ENCODE results near the gene ABHD15. TPM values are rescaled to one million over a fixed set of nuclear protein-coding genes. Genes with fewer than 3 reads are reported as not detected.
A peak's percentile ranks its signal among the peaks of the same experiment; 100 is the strongest.

Gene ABHD15
- total RNA-seq, 2 donors from 2014 or later, result 9.2 to 11.9 TPM

DNA sequence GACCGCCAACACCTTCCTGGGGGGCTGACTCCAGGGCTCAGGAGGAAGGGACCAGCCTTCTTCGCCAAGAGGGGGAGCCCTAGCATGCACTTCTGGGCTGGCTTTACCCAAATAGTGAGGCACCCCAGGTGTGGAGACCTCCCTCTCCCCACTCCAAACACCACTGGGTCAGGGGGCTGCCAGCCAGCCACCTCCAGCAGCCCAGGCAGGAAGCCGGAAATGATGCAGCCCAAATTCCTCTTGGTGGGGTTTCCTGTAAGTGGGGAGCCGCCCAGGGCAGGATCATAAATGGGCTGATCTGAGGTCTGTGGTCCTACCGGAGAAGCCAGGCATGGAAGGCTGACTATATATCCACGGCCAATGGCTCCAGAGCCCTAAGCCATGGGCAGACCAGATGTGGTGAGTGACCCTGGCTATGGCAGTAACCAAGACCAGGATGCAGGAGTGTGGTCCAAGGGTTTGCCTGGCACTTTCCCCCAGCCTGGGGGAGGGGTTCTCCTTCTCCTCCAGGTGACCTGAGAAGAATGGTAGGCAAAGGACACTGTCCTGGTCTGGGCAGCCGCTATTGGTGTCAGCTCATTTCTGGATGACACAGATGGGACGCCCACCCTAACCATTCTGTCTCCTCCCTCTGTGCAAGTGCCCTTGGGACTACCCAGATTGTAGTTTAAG lies 18.4 kb upstream of the ABHD15 start:
- H3K4me1 ChIP-seq, result peaks cover 24% of the 10 kb centered on the region

DNA sequence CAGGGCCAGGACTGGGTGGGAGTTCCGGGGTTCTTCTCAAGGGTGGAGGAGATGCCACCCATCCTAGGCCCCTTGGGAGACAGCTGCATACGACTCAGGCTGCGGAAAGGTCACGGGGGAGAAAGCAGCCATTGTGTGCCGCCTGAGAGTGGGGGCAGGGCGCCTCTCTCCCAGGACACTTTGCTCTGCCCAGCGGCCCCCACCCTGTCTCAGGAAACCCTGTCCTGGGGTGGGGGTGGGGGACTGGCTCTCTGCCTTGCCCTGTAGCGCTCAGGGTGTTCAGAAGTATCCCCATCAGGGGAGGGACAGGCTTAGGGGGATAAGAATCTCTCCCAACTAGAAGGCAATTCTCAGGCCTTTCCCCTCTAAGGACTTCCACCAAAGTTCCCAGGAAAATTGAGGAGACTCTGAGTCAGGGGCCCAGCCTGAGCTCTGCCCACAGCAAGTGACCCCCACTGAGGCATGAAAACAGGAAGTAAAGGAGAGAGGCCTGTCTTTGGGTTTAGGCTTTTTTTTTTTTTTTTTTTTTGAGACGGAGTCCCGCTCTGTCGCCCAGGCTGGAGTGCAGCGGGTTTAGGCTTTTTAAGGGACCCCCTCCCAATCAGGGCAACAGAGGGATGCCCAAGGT lies 17.7 kb upstream of the ABHD15 start:
- intact Hi-C loops (cut with DNase I), result no loop called here
- 77 to 84% methylated on average over 6 to 9 of the region's 12 CpGs for WGBS, 2 donors
- DNase-seq (peak in 1 of 4 donors; percentile 13), ATAC-seq (no peak)
- Histone ChIP-seq H3K4me1 (peaks cover 18% of the 10 kb centered on the region), H3K36me3 (replicated peaks in 1 of 2; ENCODE audit: insufficient read depth in 1 of 2, low read depth in 2 of 2) (no peaks in the 10 kb centered on the region), H3K4me3 (no peak overlapping the region), H3K9me3 (no peaks in the 10 kb centered on the region), H3K27me3 (no peaks in the 10 kb centered on the region), H3K27ac (peak overlapping the region in 2 of 4 donors; percentile 27 to 43)
- TF ChIP-seq POLR2A (IDR thresholded peaks at IDR 0.05), result no peak
- TF ChIP-seq, protein P1, sequence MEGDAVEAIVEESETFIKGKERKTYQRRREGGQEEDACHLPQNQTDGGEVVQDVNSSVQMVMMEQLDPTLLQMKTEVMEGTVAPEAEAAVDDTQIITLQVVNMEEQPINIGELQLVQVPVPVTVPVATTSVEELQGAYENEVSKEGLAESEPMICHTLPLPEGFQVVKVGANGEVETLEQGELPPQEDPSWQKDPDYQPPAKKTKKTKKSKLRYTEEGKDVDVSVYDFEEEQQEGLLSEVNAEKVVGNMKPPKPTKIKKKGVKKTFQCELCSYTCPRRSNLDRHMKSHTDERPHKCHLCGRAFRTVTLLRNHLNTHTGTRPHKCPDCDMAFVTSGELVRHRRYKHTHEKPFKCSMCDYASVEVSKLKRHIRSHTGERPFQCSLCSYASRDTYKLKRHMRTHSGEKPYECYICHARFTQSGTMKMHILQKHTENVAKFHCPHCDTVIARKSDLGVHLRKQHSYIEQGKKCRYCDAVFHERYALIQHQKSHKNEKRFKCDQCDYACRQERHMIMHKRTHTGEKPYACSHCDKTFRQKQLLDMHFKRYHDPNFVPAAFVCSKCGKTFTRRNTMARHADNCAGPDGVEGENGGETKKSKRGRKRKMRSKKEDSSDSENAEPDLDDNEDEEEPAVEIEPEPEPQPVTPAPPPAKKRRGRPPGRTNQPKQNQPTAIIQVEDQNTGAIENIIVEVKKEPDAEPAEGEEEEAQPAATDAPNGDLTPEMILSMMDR (IDR thresholded peaks at IDR 0.05), result no peak

More for the DNA sequence above, 18.4 kb upstream of the ABHD15 start:
- intact Hi-C loops (cut with DNase I), result no loop called here
- TF ChIP-seq POLR2A (IDR thresholded peaks at IDR 0.05), result peak in 1 of 3 donors; percentile 29
- TF ChIP-seq, protein P1 (IDR thresholded peaks at IDR 0.05), result no peak
- ATAC-seq, result no peak
- 65 to 83% methylated on average over 4 to 7 of the region's 8 CpGs for WGBS, 2 donors
- H3K27me3 ChIP-seq, result no peaks in the 10 kb centered on the region
- H3K27ac ChIP-seq, result peak overlapping the region in 2 of 4 donors; percentile 27 to 43
- H3K36me3 ChIP-seq (replicated peaks in 1 of 2; ENCODE audit: insufficient read depth in 1 of 2, low read depth in 2 of 2), result no peaks in the 10 kb centered on the region
- no peak overlapping the region for H3K4me3 ChIP-seq
- peak in 1 of 4 donors; percentile 19 for DNase-seq
- no peaks in the 10 kb centered on the region for H3K9me3 ChIP-seq

GRCh38 chr17:29583324-29584248 lies 16.7 kb upstream of the ABHD15 start:
- Histone ChIP-seq H3K36me3 (replicated peaks in 1 of 2; ENCODE audit: insufficient read depth in 1 of 2, low read depth in 2 of 2) (no peaks in the 10 kb centered on the region), H3K27me3 (no peaks in the 10 kb centered on the region), H3K4me1 (peaks cover 15% of the 10 kb centered on the region), H3K27ac (no peak overlapping the region), H3K4me3 (no peak overlapping the region), H3K9me3 (no peaks in the 10 kb centered on the region)
- intact Hi-C loops (cut with DNase I), result no loop called here
- TF ChIP-seq, protein P1 (IDR thresholded peaks at IDR 0.05), result no peak
- TF ChIP-seq POLR2A (IDR thresholded peaks at IDR 0.05), result no peak
- DNase-seq, result peak in 1 of 4 donors; percentile 24
- no peak for ATAC-seq
- 84 to 91% methylated on average over 11 to 16 of the region's 16 CpGs for WGBS, 2 donors

DNA sequence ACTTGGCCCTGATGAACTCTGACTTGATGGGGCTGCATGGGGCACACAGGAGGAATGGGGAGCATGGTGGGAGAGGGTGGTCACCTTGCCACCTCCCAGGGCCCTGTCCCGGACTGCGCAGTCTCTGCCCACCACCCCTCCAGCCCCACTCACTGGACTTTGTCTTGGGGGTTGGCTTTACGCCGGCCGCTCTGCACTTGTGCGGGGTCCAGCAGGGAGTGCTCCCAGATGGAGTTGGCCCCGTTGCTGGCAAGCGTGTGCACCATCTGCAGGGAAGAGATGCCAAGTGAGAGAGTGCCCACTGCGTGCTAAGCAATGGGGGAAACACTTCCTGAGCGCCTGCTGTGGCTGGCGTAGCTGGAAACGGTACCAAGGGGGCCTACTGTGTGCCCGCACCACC lies 15.9 kb upstream of the ABHD15 start:
- no peak for DNase-seq
- Histone ChIP-seq H3K27ac (no peak overlapping the region), H3K9me3 (no peaks in the 10 kb centered on the region), H3K4me3 (no peak overlapping the region), H3K4me1 (peaks cover 7% of the 10 kb centered on the region), H3K27me3 (no peaks in the 10 kb centered on the region), H3K36me3 (replicated peaks in 1 of 2; ENCODE audit: insufficient read depth in 1 of 2, low read depth in 2 of 2) (no peaks in the 10 kb centered on the region)
- 87 to 90% methylated on average over 6 to 13 of the region's 13 CpGs for WGBS, 2 donors
- no peak for ATAC-seq
- intact Hi-C loops (cut with DNase I), result no loop called here
- TF ChIP-seq POLR2A (IDR thresholded peaks at IDR 0.05), result no peak
- TF ChIP-seq, protein P1 (IDR thresholded peaks at IDR 0.05), result no peak
